PC-9 (cell line): ENCODE measurements around the gene TTC13.

Experiments
- CTCF ChIP-seq: fragments of 200-600 bp; sonication (generic); conservative IDR thresholded peaks from 2 replicates; pipeline ENCODE4 v1.6.1; 2017; ENCODE audit warnings: mixed run types, antibody characterized with exemption, mild to moderate bottlenecking, moderate library complexity
- EZH2 ChIP-seq: fragments of 200-600 bp; sonication (generic); IDR thresholded peaks from 2 replicates; pipeline ENCODE4 v1.8.0; 2017; ENCODE audit warnings: antibody characterized with exemption, low read depth

- no peak for TF ChIP-seq CTCF
- no peak for TF ChIP-seq EZH2
Measured at GRCh38 chr1:231020816-231021215, 42.2 kb upstream of the TTC13 start.
